CD4-positive, alpha-beta T cell treated with Interleukin-2 at 100 ng/mL for 4 hours (primary cell): ENCODE data around the gene SMYD3.
"Not testable (repeated sequence)": the region's sequence is repeated elsewhere in the genome, so short reads cannot be mapped to it uniquely, and the experiment has no call there.

ENCODE experiments used
- DNase-seq: peaks from one replicate; pipeline ENCODE4 v3.0.0-alpha.2; 2020; ENCODE audit warnings: low spot score

SMYD3 gene

DNA sequence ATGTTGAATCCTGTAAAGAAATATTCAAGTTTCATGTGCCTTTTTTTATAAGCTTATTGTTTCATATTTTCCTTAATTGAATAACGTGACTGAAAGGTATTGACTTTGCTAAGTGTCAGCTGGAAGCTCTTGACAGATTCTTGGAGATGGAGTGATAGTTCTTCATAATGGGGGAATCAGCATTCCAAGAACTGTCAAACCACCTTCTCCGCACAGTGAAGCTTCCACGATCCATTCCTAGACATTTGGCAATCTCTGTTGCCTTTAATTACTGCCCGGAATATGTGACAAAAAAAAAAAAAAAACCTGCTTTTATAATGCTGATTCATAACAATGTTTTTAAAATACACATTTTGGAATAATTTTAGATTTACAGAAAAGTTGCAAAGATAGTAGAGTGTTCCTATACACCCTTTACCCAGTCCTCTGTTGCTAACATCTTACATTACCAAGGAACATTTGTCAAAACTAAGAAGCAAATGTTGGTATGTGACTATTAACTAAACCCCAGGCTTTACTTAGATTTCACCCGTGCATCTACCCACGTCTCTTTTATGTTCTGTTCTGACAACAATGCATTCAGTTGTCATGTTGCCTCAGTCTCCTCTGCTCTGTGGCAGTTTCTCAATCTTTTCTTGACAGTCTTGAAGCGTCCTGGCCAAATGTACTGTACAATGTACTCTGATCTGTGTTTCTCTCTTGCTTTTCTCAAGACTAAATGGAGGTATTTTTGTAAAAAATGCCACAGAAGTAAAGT is 674.1 kb downstream of the SMYD3 start:
- no peak for DNase-seq

DNA sequence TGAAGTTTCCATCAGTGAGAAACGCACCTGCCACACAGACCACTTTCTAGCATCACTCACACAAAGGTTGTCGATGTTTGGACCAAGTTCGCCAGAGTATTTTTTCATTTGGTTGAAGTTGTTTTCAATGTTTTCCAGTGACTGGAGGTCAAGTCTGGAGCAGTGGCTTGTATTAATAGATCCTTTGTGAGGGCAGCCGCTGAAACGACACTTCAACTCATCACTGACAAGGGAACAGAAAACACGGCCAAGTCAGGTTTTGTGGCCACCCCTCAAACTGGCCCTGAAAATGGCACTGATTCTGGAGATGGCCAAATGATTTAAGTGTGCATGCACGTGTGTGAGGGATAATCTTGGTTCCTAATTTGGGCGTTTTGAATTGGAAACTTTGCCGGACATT is 675.6 kb downstream of the SMYD3 start:
- no peak for DNase-seq

DNA sequence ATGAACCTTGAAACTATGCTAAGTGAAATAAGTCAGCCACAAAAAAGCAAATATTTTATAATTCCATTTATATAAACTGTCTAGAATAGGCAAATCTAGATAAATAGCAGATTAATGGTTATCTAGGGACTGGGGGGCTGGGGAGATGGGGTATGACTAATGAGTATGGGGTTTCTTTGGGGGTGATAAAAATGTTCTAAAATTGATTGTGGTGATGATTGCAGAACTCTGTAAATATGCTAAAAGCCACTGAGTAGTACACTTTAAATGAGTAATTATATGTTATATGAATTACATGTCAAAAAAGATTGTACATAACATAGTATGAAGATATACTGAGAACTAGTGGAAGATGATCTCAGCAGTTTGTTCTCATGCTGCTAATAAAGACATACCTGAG is 677.3 kb downstream of the SMYD3 start:
- DNase-seq: no peak

DNA sequence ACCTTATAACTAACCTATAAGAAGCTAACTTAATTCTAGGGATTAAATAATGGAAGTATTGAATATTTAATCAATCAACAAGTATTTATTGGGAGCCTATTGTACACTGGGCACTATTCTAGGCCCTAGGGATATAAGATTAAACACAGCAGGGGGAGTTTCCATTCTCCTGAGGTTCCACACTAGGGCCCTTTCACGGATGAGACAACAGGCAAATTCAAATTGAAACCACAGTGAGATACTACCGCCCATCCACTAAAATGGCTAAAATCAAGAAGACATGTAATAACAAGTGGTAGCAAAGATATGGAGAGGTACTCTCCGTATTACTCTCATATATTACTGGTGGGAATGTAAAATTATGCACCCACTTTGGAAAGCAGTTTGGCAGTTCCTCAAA is 677.9 kb downstream of the SMYD3 start:
- no peak for DNase-seq

DNA sequence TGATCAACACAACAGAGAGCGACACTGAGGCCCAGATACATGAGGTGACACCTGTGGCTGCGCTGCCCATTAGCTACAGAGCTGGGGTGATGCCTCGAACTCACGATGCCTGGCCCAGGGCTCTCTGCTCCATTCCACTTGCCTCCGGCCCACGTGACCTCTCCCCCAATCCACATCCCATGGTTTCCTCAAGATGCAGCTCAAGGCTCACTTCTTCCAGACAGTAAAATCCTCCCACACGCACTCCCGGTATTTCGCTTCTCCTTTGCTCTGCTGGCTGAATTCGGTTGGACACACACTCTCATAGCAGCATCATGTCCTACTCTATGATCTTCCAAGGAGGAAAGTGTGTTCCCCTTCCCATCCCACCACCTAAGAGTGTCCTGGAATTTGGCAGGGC is 679.8 kb downstream of the SMYD3 start:
- DNase-seq: no peak

DNA sequence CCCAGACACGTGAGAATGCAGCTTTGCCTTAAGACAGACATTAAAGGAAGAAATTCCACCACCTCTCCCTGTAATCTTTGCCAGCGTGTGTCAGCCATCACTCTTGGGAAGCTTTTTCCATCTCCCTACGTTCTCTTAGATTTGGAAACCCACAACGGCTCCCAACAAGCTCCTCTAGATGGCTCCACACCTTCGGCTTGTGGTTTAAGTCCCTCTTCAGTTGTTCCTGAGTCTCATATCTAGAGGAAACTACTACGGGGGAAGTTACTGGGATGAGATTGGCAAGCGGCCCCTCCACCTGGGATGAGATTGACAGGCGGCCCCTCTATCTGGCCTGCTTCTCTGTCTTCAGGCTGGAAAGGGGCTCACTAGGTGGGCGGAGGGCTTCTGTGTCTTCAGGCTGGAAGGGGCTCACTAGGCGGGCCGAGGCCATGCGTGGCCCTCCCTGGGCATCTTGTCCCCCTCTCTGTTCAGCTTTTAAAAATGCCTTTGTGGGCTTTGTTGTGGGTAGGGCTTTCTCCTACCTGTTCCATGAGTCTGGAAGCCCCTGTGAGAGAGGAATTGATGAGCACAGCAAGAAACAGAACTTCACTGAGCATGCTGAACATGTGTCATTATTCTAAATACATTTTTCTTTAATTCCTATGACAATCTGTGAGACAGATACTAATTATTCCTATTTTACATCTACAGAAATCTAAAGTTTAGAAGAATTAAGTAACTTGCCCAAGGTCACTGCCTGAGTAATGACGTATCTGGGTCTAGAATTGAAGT is 681.8 kb downstream of the SMYD3 start:
- DNase-seq: no peak

DNA sequence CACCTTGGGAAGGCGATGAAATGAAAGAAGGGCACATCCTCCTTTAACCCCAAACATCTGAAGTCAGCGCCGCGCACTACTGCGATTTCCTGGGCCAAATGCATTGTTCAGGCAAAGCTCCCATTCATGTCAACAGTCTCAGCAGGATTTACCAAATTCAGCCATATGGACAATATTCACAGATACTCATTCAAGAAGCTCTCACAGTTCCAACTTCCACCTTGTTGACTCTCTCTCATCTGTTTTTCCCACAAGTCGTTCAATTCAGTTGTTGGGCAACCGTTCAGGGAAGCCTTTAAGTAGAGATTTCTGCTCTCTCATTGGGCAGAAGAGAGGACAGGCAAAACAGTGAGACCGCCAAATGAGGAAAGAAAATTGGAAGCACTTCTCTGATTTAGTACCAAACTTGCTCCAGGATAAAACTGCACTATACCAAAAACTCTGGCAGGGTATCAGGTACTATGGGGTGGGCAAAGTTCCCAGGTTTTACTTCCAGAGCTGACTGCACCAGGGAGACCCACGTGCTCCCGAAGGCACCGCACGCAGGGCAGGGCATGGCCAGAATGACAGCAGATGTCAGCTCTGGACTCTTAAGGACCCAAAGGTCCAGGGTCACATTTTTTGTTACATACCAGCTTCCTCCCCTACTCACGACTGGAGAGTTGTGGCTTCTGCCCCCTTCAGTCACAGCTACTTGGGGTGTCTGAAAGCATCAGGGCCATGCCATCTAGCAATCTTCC is 683.5 kb downstream of the SMYD3 start:
- DNase-seq: no peak

DNA sequence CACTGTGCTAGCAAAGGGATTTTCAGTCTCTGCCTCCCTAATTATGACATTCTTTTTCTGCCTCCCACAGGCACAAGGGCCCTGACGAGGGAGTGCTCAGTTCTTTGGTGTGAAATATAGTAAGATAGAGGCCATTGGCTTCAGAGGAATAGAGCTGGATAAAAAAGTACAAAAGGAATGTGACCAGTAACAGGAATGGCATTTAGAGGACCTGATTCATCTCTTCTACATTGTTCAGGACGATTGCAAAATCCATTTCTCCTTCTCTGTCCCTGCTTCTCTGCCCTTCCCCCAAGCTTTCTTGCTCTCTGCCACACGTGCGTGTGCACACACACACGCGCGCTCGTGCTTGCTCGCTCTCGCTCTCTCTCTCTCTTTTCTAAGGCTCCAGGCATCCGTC is 684.1 kb downstream of the SMYD3 start:
- DNase-seq: no peak

DNA sequence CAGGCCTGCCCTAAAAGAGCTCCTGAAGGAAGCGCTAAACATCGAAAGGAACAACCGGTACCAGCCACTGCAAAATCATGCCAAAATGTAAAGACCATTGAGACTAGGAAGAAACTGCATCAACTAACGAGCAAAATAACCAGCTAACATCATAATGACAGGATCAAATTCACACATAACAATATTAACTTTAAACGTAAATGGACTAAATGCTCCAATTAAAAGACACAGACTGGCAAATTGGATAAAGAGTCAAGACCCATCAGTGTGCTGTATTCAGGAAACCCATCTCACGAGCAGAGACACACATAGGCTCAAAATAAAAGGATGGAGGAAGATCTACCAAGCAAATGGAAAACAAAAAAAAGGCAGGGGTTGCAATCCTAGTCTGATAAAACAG is 688.7 kb downstream of the SMYD3 start:
- DNase-seq: not testable (repeated sequence)

DNA sequence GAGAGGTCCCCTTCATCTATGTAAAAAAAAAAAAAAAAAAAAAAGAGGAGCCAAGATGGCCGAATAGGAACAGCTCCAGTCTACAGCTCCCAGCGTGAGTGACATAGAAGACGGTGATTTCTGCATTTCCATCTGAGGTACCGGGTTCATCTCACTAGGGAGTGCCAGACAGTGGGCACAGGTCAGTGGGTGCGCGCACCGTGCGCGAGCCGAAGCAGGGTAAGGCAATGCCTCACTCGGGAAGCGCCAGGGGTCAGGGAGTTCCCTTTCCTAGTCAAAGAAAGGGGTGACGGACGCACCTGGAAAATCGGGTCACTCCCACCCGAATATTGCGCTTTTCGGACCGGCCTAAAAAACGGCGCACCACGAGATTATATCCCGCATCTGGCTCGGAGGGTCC is 690.6 kb downstream of the SMYD3 start:
- not testable (repeated sequence) for DNase-seq

DNA sequence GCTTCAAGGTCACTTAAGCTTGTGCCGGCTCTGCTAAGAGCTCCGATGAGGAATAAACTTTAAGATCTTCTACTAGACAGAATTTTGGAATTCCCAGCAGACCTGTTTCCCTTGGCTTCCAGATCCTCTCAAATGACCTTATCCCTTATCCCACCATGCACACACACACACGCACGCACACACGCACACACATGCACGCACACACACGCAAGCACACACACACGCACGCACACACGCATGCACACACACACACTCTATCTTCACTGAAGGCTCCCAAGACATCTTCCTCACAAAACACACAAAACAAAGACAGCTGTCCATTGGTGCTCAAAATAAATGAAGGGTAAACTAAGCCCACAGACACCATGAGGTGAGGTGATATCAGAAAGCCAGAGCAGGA is 692.4 kb downstream of the SMYD3 start:
- no peak for DNase-seq

DNA sequence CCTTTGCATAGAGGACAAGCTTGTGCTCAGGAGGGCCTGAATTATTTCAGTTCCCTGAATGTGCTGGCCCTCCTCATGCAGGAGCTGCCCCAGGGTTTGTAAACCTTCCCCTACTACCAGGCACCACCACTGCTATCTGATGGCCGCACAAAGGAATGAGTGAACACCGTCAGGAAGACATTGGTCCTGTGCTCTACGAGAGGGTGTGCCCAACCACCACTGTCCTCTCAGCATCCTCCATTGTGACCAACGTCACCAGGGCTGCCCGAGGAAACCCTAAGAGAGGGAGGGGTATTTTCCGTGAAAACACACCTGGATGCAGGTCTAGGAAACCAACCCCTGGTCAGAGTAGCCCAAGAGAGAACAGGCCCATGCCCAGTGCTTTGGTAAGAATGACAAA is 694.8 kb downstream of the SMYD3 start:
- no peak for DNase-seq

DNA sequence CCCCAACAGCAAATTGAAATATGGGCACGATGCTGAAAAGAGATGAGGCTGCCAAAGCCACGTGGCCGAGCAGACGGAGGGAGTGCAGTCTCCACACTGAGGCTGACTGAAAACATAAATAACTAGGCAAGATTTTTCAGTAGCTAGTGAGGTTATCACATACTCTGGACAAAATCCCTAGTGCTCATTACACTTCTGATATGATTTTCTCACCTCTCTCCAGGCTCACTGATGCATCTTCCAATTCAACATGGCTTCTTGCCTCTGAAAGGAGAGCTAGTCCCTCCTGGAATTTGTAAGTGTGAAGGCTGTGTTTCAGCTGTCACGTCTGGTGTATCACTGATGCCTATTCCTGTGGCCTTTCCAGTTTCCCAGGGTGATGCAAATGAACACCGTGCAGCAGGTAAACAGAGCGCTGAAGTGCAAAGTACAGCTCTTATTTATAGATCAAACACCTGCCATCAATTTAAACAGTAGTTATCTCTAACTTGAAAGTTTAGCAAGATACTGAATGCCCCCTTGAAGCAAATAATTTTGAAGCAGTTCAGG is 696.2 kb downstream of the SMYD3 start:
- DNase-seq: no peak

DNA sequence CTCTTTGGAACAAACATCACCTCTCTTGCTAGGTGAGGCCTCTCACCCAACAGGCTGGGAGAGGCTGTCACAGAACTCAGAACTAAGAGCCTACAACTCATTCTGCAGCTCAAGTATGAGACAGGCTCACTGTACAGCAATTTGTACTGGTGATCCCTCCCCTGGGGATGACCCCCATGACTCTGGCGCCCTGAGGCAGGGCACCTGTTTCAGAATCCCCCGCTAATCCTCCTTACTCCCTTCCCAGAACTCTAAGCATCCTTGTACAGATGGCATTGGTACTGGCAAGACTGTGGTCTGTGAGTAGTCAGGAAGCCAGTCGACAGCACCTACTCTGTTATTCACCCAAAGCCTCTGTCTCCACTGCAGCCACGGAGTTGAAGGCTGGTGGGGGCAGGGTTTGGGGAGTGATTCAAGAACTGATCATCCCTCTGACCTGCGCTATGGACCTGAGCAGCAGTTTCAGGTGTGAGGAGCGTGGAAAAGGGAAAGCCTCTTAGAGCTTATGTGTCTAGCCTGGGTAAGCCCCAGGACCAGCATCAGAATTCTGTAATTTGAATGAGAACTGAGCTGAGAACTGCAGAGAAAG is 696.8 kb downstream of the SMYD3 start:
- DNase-seq: no peak

DNA sequence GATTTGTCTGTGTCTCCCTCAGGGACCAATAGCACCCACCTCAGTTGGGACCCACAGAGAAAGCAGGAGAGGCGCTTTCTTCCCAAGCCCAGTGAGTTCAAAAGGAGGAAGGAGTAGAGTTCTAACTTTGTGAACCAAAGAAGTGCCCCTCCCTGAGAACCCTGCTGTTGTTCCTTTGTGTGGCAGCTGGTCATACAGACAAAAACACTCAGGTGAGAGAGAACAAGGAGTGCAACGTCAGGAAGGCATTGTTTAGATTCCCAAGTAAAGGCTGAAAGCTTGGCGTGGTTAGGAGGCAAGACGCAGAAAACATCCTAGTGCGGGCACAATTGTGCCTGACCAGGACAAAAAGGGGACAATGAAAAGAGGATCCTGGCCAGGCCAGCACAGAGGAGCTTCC is 697.7 kb downstream of the SMYD3 start:
- DNase-seq: no peak

DNA sequence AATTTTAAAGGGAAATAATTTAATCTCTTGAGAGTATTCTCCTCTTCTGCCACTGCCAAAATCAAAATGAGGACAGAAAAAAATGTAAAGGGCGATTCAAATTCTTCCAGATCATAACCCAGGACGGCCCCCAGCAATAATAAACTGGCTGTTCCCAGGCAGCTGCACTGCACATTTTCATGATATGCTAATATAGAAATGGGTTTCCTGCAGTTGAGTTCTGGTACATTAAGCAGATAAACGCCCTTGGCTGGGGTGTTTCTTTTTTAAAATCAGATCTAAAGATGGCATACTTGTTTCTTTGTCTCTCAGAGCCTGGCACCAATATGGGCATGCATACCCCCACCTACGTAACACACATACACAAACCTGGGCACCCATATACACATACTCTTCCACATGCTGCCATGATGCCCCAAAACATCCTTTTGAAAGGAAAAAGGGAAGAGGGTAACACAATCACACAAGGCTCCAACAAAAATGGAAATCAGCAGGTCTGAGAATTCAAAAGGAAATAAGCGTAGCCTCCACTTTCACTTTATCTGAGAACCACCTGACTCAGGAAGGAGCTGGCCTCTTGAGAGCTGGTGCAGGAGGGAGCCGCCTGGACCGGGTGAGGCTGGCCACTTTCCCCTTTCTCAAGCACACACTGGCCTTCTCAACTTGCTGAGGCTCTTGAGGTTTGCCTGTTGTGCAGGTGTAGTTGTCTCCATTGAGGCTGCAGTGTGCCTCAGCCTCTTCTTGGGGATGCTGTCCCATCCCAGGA is 698.9 kb downstream of the SMYD3 start:
- no peak for DNase-seq

DNA sequence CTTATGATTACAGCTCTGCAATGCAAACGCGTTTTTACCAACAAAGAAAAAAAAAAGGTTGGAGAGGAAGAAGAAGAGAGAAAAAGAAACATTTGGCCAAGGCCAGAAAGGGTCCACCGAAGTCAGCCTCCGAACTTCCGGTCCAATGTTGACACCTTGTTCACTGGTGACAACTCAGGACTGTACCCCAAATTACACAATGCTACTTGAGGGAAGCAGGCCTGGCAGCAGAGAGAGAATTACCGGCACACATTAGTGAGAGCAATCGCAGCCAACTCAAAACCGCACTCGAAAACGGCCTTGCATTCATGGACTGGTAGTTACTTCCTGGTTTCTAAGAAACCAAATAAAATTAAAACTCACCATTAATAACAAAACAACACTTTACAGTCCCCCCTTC is 699.8 kb downstream of the SMYD3 start:
- no peak for DNase-seq

DNA sequence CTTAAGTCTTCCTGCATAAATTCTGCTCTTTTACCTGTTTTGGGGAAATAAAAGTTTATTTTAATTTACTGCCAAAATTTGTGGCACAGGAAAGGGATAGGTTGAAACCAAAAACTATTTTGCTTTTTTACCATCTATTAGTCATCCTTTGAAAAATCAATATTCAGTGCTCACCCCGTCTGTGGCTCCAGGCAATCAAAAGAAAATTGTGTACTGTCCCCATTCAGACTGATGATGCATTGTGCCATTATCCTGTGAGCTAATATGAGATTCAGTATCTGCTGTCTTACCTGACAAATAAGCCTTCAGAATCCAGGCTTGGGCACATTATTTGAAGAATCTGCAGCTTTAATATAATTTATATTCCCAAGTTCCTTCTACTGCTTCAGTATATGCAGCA is 701.5 kb downstream of the SMYD3 start:
- DNase-seq: no peak

DNA sequence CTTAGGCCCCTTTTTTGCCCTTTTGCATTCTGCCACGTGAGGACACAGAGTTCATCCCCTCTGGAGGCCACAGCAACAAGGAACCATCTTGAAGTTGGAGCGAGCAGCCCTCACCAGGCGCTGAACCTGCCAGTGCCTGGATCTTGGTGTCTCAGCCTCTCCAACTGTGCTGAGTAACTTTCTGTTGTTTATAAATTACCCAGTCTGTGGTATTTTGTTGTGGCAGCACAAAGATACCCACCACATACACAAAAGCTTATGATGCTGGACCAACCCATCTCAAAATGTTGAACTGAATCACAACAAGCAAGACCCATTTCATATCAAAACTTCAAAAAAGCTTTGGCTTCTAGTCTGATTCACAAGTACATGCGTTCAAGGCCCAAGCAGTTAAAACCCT is 702.4 kb downstream of the SMYD3 start:
- no peak for DNase-seq

DNA sequence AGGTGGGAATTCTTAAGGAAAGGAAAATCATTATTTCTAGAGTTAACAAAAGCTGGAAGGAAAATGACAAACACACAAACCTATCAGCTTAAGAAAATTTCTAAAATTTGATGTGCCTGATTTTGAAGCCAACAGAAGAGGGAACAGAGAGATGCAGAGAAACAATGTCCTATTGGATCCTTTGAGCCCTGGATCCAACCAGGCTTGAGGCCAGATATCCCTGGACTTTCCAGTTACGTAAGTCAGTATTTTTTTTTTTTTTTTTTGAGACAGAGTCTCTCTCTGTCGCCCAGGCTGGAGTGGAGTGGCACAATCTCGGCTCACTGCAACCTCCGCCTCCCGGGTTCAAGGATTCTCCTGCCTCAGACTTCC is 703.4 kb downstream of the SMYD3 start:
- DNase-seq: no peak

DNA sequence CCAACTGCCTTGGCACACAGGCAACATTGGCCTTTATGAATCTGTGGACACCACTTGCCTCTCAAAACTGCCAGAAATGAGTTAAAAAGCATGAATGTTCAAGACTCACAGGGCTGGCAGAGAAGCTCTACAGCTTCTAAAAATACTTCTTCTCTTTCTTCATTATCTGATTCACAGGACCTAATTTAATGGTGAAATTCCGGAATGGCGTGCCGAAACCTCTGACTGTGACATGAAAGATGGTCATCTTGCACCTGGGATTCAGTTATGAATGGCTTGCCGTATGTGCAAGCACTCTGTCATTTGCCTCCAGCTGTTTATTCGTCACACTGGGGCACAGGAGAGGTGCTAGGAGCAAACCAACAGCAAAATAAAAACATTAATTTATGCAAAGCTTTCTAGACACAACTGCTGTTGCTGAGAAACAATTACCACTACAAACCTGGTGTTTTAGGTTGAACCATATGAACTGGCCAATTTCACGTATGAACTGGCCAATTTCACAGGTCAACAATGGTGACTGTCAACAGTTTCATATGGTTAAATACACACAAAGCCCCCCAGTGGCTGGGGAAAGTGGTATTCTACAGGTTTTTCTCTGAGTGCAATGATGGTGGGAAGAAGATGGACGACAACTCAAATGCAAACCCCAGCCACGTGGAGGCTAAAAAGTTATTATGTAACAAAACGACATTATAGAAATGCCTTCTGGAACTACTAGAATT is 704.0 kb downstream of the SMYD3 start:
- no peak for DNase-seq
